ENCODE measurements around the gene NUAK1. TPM values are rescaled to one million over a fixed set of nuclear protein-coding genes. Genes with fewer than 3 reads are reported as not detected.

The NUAK1 gene
- total RNA-seq, 4 donors from 2014 or later, result 13.8 to 38.6 (median 22.8) TPM

GRCh38 chr12:106127338-106128126 lies 11.2 kb downstream of the NUAK1 start:
- no peak for TF ChIP-seq CTCF (IDR thresholded peaks at IDR 0.05; ENCODE audit: low read depth)

DNA sequence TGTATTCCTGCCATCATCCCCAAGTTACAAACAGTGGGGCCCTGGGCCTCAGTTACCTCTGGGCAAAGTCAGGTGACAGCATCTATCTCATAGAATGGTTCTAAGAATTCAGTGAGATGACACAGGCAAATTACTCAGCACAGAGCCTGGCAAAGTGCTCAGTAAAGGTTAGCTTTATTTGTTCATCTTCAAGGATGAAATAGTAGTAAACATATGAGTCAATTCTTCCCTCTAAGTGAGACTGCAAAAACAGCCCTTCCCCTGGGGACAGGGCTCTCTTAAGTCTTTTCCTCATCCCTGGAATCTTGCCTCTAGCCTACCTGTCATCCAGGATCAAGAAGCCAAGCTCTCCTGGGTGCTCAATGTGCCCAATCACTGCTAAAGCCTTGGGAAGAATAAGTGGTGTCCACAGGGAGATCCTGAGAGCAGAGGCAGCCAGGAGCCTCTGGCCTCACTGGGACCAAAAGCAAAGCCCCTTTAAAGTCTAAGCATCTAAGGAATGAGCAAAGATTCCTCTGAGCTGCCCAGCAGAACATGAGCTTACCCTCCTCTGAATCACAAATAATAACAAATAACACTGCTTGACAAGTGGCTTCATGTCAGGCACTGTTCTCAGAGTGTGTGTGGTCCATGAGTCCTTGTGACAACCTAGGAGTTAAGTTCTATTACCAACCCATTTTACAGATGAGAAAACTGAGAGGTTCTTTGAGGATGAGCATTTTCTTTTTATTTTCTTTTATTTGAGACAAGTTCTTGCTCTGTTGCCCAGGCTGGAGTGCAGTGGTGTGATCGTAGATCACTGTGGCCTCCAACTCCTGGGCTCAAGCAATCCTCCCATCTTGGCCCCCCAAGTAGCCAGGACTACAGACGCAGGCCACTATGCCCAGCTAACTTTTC lies 12.1 kb downstream of the NUAK1 start:
- TF ChIP-seq CTCF (IDR thresholded peaks at IDR 0.05; ENCODE audit: low read depth), result no peak

DNA sequence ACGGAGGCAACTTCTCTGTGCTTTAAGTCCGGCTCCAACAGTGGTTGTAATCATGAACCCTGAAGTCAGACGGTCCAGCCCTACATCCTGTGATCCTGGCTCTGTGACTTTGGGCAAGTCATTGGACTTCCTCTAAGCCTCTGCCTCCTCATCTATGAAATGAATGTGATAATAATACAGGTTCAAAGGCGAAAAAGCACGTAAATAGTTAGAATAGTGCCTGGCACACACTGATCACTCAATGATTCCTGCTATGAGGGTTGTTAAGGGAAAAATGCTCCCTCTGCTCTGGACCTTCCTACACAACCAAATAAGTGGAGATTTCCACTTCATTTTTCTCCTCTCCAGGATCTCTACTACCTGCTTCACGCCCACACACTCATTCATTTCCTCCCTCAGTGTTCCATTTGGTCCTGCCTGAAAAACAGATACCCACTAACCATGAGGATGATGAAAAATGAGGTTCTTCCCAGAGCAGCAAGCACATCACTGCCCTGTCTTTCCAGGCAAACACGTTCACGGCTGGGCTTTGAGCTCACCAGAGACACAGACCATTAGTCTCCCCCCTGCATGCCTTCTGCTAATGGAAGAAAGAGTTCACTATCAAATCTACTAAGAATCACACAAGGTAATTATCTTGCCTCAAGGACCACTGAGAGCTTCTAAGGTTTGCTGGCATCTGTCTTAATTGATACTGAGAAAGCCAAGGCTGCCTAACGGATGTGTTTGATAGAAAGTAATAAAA lies 13.2 kb downstream of the NUAK1 start:
- TF ChIP-seq CTCF (IDR thresholded peaks at IDR 0.05; ENCODE audit: low read depth), result no peak

- TF ChIP-seq CTCF (IDR thresholded peaks at IDR 0.05; ENCODE audit: low read depth), result no peak
These were observed 15.1 kb downstream of the NUAK1 start for GRCh38 chr12:106123551-106124081.

DNA sequence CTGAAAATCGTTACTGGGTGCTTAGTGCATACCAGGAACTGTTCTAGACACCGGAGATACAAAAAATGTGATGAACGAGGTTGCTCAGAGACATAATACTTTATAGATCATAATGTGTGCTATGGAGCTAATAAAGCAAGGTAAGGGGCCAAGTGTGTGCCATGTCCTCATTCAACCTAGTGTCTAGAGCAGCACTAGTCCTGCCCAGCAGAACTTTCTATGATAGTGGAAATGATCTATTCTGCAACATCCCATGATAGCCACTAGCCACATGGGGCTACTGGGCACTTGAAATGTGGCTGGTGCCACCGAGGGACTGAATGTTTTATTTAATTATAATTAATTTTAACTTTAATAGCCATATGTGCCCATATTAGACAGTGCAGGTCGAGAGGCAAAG lies 15.6 kb downstream of the NUAK1 start:
- TF ChIP-seq CTCF (IDR thresholded peaks at IDR 0.05; ENCODE audit: low read depth), result no peak

- no peak for TF ChIP-seq CTCF (IDR thresholded peaks at IDR 0.05; ENCODE audit: low read depth)
These were observed 16.8 kb downstream of the NUAK1 start for GRCh38 chr12:106122004-106122403.

All from subcutaneous adipose tissue (tissue), 4 donors.